Transverse colon (tissue), 4 donors: ENCODE results near the gene WDR75. TPM values are rescaled to one million over a fixed set of nuclear protein-coding genes. Genes with fewer than 3 reads are reported as not detected.

ENCODE experiments used
- DNase-seq: peaks from one replicate; pipeline ENCODE4 v3.0.0-alpha.2; 2019
- H3K27ac ChIP-seq, 4 donors: fragments of 200-600 bp; sonication (generic); 2 replicates each; pipeline ENCODE4 v1.5.1; 2016 to 2018; ENCODE audit warnings: inconsistent platforms in 4 of 4
- H3K27me3 ChIP-seq: fragments of 200-600 bp; sonication (generic); 2 replicates; pipeline ENCODE4 v1.5.1; 2017; ENCODE audit warnings: inconsistent platforms
- H3K36me3 ChIP-seq, 4 donors: fragments of 200-600 bp; sonication (generic); 2 replicates each; pipeline ENCODE4 v1.5.1; 2017 to 2019; ENCODE audit warnings: inconsistent platforms in 4 of 4
- H3K4me1 ChIP-seq, 4 donors: fragments of 200-600 bp; sonication (generic); 2 replicates each; pipeline ENCODE4 v1.5.1; 2017 to 2020; ENCODE audit warnings: inconsistent platforms in 4 of 4
- H3K4me3 ChIP-seq, 4 donors: fragments of 200-600 bp; sonication (generic); 1 replicate in 1 of 4; 2 replicates in 3 of 4; pipeline versions ENCODE4 v1.5.1 to v1.6.1; 2017 to 2019; ENCODE audit warnings: inconsistent platforms in 4 of 4
- H3K9me3 ChIP-seq, 2 donors: fragments of 200-600 bp; sonication (generic); 2 replicates each; pipeline ENCODE4 v1.5.1; 2017 to 2019; ENCODE audit warnings: inconsistent platforms in 2 of 2
- EP300 ChIP-seq: sonication (generic); formaldehyde crosslinking; IDR thresholded peaks from one replicate; pipeline ENCODE4 v1.6.1; 2017; ENCODE audit warnings: antibody characterized with exemption, low read depth
- POLR2A ChIP-seq: fragments of 450-650 bp; IDR thresholded peaks from one replicate; pipeline ENCODE4 v1.6.1; 2016; ENCODE audit warnings: antibody characterized with exemption, mild to moderate bottlenecking, moderate library complexity
- POLR2AphosphoS5 ChIP-seq, 3 donors: sonication (generic); formaldehyde crosslinking; IDR thresholded peaks; one replicate each; pipeline ENCODE4 v1.6.1; 2016; ENCODE audit warnings: antibody characterized with exemption in 3 of 3
- WGBS, 2 donors: methylation state at CpG; one replicate each; pipeline ENCODE4 v1.1.5; 2018; ENCODE audit warnings: low coverage in 1 of 2; 5-methylcytosine and 5-hydroxymethylcytosine counted together
- in situ Hi-C, 4 donors: fragments of 200-750 bp; cut with MboI; loops; one replicate each; pipeline versions ENCODE4 v1.15.0 to v1.15.1; 2017; ENCODE audit warnings: low sequenced_read_pairs in 3 of 4, low pct_ligation_motif_present in 1 of 4, low pct_unique_long_range_greater_than_20kb in 1 of 4
- intact Hi-C: fragments of 100-400 bp; cut with DNase I; formaldehyde crosslinking; loops from one replicate; pipeline ENCODE4 v1.15.1; 2023; ENCODE audit warnings: low total_unique reads
- total RNA-seq, 4 donors: library from RNA; depleted of rRNA; stranded (reverse); fragments of >200 nt; gene quantifications; one replicate each; pipeline ENCODE4 v1.1.0, GENCODE V29; 2016
- TF ChIP-seq, protein P1 (sequence below), 5 experiments: fragments of 200-600 bp in 3 of 5; fragments of 450-650 bp in 2 of 5; sonication (generic) in 3 of 5; IDR thresholded peaks; 1 replicate in 2 of 5; 2 replicates in 3 of 5; pipeline ENCODE4 v1.5.1; 2016 to 2017; ENCODE audit warnings: antibody characterized with exemption in 5 of 5, inconsistent platforms in 3 of 5, mild to moderate bottlenecking in 2 of 5, moderate library complexity in 1 of 5

The WDR75 gene
- total RNA-seq, 4 donors from 2014 or later: 11.1 to 38.1 (median 25.2) TPM

- no peaks in the 10 kb centered on the region for H3K4me1 ChIP-seq
- no peak overlapping the region for H3K27ac ChIP-seq
- no peak for DNase-seq
- 45 to 52% methylated on average over 4 to 6 of the region's 6 CpGs for WGBS, 2 donors
- no peaks in the 10 kb centered on the region for H3K9me3 ChIP-seq
- in situ Hi-C loops: no loop called here
- intact Hi-C loops: no loop called here
- no peaks in the 10 kb centered on the region for H3K36me3 ChIP-seq
- TF ChIP-seq, protein P1, sequence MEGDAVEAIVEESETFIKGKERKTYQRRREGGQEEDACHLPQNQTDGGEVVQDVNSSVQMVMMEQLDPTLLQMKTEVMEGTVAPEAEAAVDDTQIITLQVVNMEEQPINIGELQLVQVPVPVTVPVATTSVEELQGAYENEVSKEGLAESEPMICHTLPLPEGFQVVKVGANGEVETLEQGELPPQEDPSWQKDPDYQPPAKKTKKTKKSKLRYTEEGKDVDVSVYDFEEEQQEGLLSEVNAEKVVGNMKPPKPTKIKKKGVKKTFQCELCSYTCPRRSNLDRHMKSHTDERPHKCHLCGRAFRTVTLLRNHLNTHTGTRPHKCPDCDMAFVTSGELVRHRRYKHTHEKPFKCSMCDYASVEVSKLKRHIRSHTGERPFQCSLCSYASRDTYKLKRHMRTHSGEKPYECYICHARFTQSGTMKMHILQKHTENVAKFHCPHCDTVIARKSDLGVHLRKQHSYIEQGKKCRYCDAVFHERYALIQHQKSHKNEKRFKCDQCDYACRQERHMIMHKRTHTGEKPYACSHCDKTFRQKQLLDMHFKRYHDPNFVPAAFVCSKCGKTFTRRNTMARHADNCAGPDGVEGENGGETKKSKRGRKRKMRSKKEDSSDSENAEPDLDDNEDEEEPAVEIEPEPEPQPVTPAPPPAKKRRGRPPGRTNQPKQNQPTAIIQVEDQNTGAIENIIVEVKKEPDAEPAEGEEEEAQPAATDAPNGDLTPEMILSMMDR (IDR thresholded peaks at IDR 0.05): no peak
- TF ChIP-seq POLR2AphosphoS5 (IDR thresholded peaks at IDR 0.05) (no peak), EP300 (no peak), POLR2A (no peak)
- H3K27me3 ChIP-seq: no peaks in the 10 kb centered on the region
- H3K4me3 ChIP-seq: no peak overlapping the region
These were observed 45.0 kb downstream of the WDR75 start for GRCh38 chr2:189486237-189486770.

DNA sequence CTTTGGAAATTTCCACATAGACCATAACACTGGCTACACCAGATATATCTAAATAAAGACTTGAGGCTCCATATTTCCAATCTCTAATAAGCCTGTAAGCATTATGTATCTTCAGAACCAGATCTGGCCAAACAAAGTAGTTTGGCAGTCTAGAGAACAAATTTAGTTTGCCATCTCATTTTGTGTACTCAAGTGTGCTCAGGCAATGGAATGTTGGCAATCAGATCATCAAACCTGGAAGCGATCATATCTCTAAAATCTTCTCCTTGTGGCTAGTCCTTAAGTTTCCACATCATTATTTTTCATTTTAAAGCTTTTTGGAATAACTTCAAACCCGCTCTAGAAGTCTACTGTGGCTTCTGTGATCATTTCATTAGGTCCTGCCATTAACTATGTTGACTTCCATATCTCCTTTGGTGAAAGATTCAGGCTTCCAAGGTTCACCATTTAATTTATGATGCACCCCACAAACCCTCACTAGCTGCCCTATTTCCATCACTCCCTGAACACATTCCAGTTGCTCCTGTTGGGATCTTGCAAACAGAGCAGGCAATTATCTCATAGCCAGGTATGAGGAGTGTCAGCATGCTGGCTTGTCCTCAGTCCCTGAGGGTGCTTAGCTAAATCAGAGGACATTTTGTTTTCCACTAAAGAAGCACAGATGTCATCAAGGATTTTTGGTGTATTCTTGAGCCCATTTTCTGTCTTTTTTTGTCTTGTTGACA is 46.2 kb downstream of the WDR75 start:
- no peaks in the 10 kb centered on the region for H3K36me3 ChIP-seq
- H3K27ac ChIP-seq: no peak overlapping the region
- TF ChIP-seq, protein P1 (IDR thresholded peaks at IDR 0.05): no peak
- TF ChIP-seq POLR2A: no peak
- no peak for TF ChIP-seq EP300
- TF ChIP-seq POLR2AphosphoS5 (IDR thresholded peaks at IDR 0.05): no peak
- H3K4me3 ChIP-seq: no peak overlapping the region
- no peaks in the 10 kb centered on the region for H3K4me1 ChIP-seq
- DNase-seq: no peak
- intact Hi-C loops: no loop called here
- H3K9me3 ChIP-seq: no peaks in the 10 kb centered on the region
- WGBS, 2 donors: 90% methylated on average over 2 of the region's 2 CpGs
- no peaks in the 10 kb centered on the region for H3K27me3 ChIP-seq
- in situ Hi-C loops: no loop called here

DNA sequence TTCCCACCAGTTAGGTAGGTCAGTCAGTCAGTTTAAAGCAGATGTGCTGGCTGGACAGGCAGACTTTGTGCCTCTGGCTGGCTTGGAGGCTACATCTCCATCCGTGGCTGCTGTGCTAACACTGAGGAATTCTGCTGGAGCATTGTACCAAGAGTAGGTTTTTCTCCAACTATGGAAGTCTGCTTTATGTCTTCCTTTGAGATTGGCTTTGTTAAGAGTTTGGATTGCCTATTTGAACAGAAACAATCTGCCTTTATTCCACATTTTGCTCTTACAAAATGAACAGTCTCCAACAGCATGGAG is 46.7 kb downstream of the WDR75 start:
- H3K36me3 ChIP-seq: no peaks in the 10 kb centered on the region
- no peaks in the 10 kb centered on the region for H3K27me3 ChIP-seq
- no peak for TF ChIP-seq POLR2AphosphoS5 (IDR thresholded peaks at IDR 0.05)
- TF ChIP-seq, protein P1 (IDR thresholded peaks at IDR 0.05): no peak
- no peak for TF ChIP-seq EP300
- no peak for TF ChIP-seq POLR2A
- 0 to 25% methylated on average over 1 of the region's 1 CpG for WGBS, 2 donors
- H3K27ac ChIP-seq: no peak overlapping the region
- DNase-seq: no peak
- no peak overlapping the region for H3K4me3 ChIP-seq
- in situ Hi-C loops (no loop called here), intact Hi-C loops (no loop called here)
- H3K4me1 ChIP-seq: no peaks in the 10 kb centered on the region
- H3K9me3 ChIP-seq: no peaks in the 10 kb centered on the region

- Histone ChIP-seq H3K36me3 (no peaks in the 10 kb centered on the region), H3K27me3 (no peaks in the 10 kb centered on the region), H3K9me3 (peaks cover 0 to 3% of the 10 kb centered on the region in 2 donors), H3K4me3 (no peak overlapping the region), H3K27ac (no peak overlapping the region), H3K4me1 (no peaks in the 10 kb centered on the region)
- no peak for DNase-seq
- TF ChIP-seq, protein P1 (IDR thresholded peaks at IDR 0.05): no peak
- TF ChIP-seq POLR2A: no peak
- TF ChIP-seq POLR2AphosphoS5 (IDR thresholded peaks at IDR 0.05): no peak
- TF ChIP-seq EP300: no peak
- intact Hi-C loops: no loop called here
- in situ Hi-C loops: no loop called here
- WGBS, 2 donors: 89 to 100% methylated on average over 1 to 4 of the region's 4 CpGs
These were observed 51.2 kb downstream of the WDR75 start for GRCh38 chr2:189492451-189492850.
